Measurements from ENCODE around the gene AHDC1.
"Not testable (repeated sequence)": the region's sequence is repeated elsewhere in the genome, so short reads cannot be mapped to it uniquely, and the experiment has no call there.

The AHDC1 gene

GRCh38 chr1:27562534-27563340 lies 41.2 kb downstream of the AHDC1 start:
- DNase-seq: no peak

- no peak for DNase-seq
These were observed 41.9 kb downstream of the AHDC1 start for GRCh38 chr1:27562021-27562420.

- DNase-seq: no peak
These were observed 42.6 kb downstream of the AHDC1 start for GRCh38 chr1:27561124-27561899.

GRCh38 chr1:27560268-27561123 lies 43.4 kb downstream of the AHDC1 start:
- no peak for DNase-seq

- no peak for DNase-seq
These were observed 44.4 kb downstream of the AHDC1 start for GRCh38 chr1:27559466-27560030.

- DNase-seq: no peak
These were observed 46.2 kb downstream of the AHDC1 start for GRCh38 chr1:27557596-27558340.

- DNase-seq: peak; percentile 81 to 86
These were observed 47.0 kb downstream of the AHDC1 start for GRCh38 chr1:27556781-27557595.

GRCh38 chr1:27556435-27556780 lies 47.5 kb downstream of the AHDC1 start:
- no peak for DNase-seq

GRCh38 chr1:27555700-27556424 lies 48.1 kb downstream of the AHDC1 start:
- DNase-seq: peak in 1 of 2 experiments; percentile 21

GRCh38 chr1:27554759-27555699 lies 48.9 kb downstream of the AHDC1 start:
- DNase-seq: no peak

GRCh38 chr1:27554293-27554692 lies 49.7 kb downstream of the AHDC1 start:
- no peak for DNase-seq

GRCh38 chr1:27553823-27554222 lies 50.1 kb downstream of the AHDC1 start:
- DNase-seq: not testable (repeated sequence)

- DNase-seq: no peak
These were observed 51.0 kb downstream of the AHDC1 start for GRCh38 chr1:27552911-27553420.

GRCh38 chr1:27551953-27552312 lies 52.0 kb downstream of the AHDC1 start:
- no peak for DNase-seq

- DNase-seq: no peak
These were observed 52.6 kb downstream of the AHDC1 start for GRCh38 chr1:27551170-27551952.

GRCh38 chr1:27550510-27551169 lies 53.3 kb downstream of the AHDC1 start:
- no peak for DNase-seq

- no peak for DNase-seq
These were observed 54.0 kb downstream of the AHDC1 start for GRCh38 chr1:27549807-27550408.

Measured in activated CD4-positive, alpha-beta T cell treated with anti-CD3 and anti-CD28 coated beads, Interleukin-2, amount 50 U/mL, for 48 hours (primary cell).